AG10803 (cell line): ENCODE measurements around the gene DBN1.
A peak's percentile ranks its signal among the peaks of the same experiment; 100 is the strongest.

Source experiments
- DNase-seq: peaks from one replicate; pipeline ENCODE4 v3.0.0; 2010; ENCODE audit warnings: low read depth
- H3K4me3 ChIP-seq: 2 replicates; pipeline ENCODE4 v1.5.1; 2011; ENCODE audit warnings: mild to moderate bottlenecking, low read length, control low read depth
- TF ChIP-seq, protein P1 (sequence below): conservative IDR thresholded peaks from 2 replicates; pipeline ENCODE4 v1.5.1; 2011; ENCODE audit warnings: mild to moderate bottlenecking, low read length, control low read depth, inconsistent platforms

Gene DBN1

GRCh38 chr5:177498013-177498787 lies 24.8 kb upstream of the DBN1 start:
- TF ChIP-seq, protein P1, sequence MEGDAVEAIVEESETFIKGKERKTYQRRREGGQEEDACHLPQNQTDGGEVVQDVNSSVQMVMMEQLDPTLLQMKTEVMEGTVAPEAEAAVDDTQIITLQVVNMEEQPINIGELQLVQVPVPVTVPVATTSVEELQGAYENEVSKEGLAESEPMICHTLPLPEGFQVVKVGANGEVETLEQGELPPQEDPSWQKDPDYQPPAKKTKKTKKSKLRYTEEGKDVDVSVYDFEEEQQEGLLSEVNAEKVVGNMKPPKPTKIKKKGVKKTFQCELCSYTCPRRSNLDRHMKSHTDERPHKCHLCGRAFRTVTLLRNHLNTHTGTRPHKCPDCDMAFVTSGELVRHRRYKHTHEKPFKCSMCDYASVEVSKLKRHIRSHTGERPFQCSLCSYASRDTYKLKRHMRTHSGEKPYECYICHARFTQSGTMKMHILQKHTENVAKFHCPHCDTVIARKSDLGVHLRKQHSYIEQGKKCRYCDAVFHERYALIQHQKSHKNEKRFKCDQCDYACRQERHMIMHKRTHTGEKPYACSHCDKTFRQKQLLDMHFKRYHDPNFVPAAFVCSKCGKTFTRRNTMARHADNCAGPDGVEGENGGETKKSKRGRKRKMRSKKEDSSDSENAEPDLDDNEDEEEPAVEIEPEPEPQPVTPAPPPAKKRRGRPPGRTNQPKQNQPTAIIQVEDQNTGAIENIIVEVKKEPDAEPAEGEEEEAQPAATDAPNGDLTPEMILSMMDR: no peak
- peak overlapping the region; percentile 69 for H3K4me3 ChIP-seq
- DNase-seq: no peak

DNA sequence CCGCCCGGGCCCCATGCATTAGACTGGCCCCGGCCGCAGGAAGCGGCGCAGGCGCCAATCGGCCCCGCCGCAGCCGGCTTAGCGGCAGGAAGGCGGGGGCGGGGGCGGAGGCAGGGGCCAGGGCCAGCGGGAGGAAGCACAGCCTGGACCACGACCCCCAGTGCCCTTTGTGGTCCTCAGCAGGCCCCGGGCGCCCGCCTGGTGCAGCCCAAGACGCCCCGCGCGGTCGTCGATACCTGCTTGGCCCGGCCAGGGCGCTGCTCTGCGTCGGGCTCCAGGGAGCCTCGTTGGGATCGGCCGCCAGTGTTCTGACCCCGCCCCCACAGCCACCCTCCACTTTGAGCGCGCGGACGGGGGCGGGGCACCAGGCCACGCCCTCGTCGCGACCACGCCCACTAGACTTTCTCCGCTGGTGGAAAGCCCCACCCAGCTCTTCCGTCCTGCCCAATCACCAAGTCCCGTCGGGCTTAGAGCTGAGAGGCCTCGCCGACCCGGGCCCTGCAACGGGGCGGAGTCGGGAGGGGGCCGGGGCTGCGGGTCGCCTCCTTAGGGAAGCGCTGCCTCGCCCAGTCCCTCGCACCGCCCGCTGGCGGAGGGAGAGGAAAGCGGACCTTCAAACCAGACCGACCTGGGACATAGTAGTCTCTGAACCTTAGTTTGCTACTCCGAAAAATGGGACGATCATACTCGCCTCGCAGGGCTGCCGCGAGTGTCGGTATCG lies 24.0 kb upstream of the DBN1 start, which contains the start of gene PDLIM7:
Gene PDLIM7, minus strand, starts transcription at position 313 of the 721 bp plus-strand sequence. CDS start 1,092 bp downstream, outside the sequence.
- peak within 1 kb of the TSS; percentile 91 for H3K4me3 ChIP-seq
- peak; percentile 97 for DNase-seq
- TF ChIP-seq, protein P1: peak; percentile 11; the same call in 1 of the 2 replicates

DNA sequence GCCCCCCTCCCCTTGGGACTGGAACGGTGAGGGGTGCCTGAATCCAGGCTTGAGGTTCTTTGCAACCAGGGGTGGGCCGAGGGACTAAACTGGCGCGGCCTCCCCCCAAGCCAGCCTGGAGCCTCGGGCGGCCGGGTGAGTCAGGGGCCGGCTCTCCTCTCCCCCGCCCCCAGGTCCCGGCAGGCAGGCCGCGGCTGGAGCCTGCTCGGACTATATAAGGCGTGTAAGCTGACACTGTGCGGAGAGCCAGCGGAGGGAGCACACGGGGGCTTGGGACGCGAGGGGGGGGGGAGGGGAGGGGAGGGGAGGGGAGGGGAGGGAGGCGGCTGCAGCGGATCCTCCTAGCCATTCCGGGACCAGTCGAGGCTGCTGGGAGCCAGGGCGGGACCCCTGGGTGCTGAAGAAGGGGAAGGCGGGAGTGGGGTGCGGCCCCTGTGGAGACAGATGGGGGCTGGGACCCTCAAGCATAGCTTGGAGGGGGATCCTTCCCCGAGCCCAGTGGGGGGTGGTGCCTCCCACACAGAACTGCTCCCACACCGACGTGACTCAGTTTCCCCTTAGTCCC lies 23.4 kb upstream of the DBN1 start:
- H3K4me3 ChIP-seq: peak overlapping the region; percentile 91
- TF ChIP-seq, protein P1: no peak
- peak; percentile 89 for DNase-seq

DNA sequence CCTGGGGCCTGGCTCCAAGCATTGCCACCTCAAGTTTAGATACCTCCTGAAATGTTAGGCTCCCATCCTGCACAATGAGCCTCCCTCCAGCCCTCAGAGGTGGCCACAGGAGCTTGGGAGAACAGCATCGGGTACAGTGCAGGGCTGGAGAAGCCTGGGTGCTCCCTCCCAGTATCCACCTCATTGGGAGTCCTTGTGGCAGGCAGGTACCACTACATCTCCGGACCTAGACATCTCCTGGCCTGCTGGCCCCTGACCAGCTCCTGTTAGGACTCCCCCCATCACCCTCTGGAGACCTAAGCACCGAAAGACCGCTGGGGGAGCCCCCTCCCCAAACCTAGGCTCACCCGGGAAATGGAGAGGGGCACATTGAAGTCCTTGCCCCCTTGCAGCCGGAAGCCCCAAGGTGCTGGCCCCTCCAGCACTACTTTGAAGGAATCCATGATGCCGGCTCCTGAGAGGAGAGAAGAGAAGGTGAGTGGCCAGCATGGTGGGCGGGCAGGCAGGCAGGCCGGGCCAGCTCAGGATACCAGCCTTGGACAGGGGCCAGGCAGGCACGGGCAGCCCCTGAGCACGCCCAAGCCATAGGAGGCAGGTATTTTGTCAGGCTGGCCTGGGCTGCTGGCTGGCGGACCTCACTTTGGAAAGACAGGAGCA lies 22.8 kb upstream of the DBN1 start:
- peak; percentile 67 for DNase-seq
- H3K4me3 ChIP-seq: peak overlapping the region; percentile 91
- TF ChIP-seq, protein P1: peak; percentile 48

DNA sequence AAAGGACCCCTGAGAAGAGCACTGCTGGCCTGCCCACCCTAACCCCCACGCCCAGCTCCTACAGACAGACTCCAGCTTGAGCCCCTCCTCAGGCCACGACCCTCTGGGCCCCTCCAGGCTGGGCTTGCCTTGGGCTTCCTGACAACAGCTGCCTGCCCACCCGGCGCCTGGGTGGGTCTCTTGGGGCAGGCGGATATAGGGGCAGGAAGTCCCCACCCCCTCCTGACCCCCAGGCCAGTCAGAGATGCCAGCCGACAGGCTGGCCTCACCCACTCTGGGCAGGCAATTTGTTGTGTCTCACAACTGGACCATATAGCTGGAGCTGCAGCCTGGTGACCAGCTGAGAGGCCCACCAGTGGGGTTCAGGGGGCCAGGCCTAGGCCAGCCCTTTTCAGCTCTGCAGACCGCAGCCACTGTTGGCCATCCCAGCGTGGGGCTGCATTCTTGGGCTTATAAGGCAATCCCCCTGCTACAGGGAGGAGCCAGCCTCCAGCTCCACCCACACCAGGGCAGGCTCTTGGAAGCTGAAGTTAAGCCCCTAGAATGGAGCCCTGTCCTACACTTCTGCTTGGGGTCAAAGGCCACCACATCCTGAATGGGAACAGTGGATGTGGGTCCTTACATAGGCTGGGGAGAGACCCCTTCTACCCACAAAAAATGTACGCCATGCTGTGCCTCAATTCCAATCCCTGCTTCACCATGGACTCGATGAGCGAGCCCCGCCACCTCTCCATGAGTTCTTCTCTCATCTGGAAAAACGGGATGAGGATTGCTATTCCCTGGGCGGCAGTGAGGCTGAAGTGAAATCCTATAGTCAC lies 22.0 kb upstream of the DBN1 start:
- H3K4me3 ChIP-seq: peak overlapping the region; percentile 91
- TF ChIP-seq, protein P1: no peak
- DNase-seq: peak; percentile 90
